Hepatic stellate cell (primary cell): ENCODE results near the gene LGR5.
A peak's percentile ranks its signal among the peaks of the same experiment; 100 is the strongest.

Experiments used
- DNase-seq: peaks from one replicate; pipeline ENCODE4 v3.0.0; 2011; ENCODE audit warnings: low spot score

The LGR5 gene

DNA sequence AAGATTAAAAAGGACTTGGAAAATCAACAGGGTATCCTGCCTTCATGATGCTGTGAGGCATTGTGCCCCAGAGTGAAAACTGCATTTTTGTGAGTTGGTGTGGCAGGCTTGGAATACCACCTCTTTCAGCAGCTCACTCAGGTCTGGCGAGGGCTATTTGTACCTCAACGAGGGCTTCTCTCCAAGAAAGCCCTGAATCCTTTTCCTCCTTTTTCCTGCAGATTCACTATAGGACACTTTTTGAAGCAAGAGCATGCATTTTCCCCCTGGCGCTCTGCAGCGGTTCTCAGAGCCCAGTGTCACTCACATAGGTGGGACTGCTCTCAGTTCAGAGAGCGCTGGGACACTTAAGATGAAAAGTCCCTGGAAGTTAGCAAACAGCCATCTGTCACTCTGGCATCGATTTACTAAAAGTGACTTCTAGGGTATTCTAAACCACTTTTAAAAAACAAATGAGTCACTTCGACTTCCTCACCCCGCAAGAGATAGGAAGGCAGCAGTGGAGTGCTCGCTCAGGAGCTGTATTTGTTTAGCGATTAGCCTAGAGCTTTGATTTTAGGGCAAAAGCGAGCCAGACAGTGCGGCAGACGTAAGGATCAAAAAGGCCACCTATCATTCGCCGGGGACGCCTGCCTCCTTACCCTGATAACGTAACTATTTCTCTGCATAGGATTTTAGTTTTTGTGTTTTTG lies 782 bp upstream of the LGR5 start:
- no peak for DNase-seq

DNA sequence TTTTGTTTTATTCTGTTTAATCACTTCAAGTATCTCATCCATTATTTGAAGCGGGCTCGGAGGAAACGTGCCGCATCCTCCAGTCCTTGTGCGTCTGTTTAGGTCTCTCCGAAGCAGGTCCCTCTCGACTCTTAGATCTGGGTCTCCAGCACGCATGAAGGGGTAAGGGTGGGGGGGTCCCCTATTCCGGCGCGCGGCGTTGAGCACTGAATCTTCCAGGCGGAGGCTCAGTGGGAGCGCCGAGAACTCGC lies 311 bp upstream of the LGR5 start:
- DNase-seq: no peak

DNA sequence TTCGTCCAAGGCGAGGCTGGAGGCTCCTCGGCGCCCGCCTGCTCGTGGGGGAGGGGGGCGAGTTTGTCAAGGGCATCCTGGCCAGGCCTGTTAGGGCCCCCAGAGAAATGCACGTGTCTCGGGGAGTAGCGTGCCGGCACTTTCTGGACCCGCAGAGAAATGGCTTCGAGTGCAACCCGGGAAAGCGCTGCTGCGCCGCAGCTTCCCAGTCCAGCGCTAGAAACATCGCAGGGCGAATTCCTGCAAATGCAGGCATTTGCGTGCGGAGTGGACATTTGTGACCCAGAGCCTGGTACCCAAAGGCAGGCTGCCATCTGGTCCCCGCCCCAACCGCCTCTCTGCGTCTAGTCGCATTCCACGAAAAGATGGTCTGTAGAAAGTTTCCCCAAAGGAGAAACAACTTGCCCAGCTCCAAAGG lies 756 bp downstream of the LGR5 start:
- peak; percentile 34 for DNase-seq

DNA sequence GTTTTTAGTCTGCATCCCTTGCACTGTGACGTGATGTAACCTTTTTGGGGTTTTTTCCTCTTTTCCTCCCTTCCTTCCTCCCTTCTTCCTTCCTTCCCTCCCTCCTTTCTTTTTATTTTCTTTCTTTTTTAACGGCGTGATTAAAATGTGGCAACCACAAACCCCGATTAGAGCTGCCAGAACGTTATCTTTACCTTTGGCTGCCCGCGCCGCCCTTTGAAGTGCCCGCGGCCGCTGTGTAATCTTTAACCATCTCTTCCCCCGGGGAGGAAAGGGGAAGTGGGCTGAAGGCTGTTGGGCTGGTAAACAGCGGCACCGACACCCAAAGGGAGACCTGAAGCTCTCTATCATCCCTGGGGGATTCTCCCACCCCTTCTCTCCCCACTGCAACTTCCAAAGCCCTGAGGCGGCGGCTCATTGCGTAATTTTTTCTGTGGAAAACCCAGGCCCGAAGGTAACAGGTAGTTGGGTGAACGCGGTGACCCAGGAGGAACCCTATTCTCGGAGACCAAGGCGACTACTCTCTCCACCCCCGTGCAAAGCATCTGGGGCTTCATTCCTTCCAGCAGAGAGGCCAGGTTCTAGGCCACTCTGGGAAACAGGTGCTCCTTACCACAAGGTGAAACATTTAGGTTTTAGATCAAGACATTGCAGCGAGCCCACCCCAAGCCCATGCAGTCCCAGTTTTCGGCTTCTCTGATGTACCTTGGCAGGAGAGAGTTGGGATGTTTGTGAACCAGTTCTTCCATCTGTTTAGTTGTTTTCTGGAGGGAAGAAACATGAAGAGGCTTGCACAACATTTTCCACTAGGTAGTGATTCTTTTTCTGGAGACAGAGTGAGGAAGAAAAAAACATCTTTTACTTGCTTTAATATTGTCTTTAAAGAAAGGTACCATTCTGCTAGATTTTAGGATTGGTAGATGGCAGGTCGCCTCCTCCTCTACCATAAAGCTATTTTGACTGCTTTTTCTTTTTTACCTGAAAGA lies 1.5 kb downstream of the LGR5 start:
- DNase-seq: no peak

DNA sequence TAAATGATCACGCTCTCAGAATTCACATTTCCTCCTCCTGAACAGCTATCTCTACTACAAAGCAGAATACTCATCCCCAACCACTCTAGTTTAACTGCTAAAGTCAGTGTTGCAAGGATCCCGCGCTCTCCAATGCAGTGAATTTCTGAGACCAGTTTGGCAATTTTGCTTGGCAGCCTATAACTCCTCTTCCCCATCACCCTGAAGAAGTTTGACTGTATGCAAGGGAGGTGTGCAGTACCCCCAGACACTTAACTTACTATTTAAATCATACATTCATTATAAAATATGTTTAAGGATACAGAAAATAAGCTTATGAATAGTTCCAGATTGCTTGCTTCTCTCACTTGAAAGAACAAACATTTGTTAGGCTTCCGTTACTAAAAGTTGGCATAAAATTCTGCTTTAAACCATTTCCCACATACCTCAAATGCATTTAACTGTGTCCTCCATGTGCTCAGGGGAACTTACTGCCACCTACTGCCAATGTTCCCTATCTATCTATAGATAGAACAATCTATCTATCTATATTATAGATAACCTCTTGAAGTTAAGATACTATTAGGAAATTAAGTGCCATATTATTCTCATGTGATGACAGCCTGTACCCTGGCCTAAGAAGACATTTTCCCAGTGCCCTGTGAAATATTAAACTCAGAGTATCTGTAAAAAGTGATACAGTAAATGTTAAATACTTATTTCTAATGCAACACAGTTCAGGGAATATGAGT lies 2.4 kb downstream of the LGR5 start:
- DNase-seq: no peak

DNA sequence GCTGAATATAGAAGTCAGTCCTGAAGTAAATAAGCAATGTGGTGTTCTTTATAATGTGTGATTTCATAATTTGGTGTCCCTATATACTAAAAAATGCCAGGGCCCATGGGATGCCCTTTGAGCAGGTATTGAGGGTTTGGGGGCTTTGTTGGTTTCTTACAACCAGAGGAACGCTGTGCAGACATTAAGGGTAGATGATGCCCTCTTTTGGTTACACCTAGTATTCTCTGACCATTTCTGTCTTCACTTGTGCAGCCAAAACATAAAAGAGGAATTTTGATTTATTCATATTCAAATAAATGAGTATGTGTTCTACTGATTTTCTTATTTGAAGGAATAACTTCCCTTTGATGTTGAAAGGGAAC lies 3.0 kb downstream of the LGR5 start:
- no peak for DNase-seq

DNA sequence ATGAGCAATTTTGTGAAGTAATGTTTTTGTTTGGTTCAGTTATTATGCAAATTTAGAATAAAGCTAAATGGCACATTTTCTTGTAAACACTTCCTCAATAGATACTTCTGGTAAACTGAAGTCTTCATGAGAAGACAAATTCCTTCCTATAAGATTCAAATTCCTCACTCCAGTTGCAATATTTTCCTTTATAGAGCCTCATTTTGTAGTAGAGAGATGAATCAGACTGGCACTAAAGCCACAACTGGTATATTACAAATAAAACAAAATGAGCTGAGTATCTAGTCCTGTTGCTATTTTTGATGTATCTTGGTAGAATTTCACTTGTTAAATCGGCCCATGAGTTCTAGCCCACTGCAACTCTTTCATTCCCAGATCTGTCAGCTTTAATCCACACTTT lies 5.5 kb downstream of the LGR5 start:
- no peak for DNase-seq

DNA sequence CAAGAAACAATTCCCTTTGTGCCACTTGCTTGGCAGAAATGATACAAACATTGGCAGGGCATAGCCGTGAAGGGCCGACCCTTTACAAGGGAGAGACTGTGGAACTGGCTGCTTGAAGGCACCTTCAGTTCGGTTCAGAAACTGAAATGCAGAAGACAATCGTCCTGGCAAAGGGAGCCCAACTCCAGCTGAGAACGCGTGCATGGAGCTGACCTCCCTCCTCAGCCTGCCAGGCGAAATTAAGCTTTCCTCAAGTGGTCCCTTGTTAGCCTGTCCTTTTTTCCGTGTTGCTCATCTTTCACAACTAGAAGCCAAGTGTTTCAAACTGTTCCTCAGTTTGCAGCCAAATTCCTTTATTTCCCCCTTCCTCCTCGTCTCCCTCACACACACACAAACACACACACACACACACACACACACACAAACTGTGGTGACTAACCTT lies 8.1 kb downstream of the LGR5 start:
- DNase-seq: no peak

DNA sequence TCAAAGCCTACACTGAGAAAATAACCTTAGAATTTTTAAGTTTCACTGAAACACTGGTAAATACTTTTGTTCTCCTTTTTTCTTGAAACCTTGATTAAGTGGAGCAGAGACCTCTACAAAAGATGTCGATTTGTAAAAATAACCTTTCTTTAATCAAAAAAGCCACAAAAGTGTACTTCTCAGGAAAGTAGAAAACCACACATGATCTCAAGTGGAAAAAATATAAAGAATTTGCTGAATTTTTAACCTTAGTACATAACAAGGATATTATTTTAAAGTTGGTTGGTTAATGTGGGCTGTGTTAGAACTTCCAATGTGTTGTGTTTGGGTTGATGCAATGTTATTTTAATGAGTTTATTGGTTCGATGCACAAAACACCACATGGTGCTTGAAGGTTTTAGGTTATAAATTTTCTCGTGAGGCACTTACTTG lies 8.6 kb downstream of the LGR5 start:
- DNase-seq: no peak

DNA sequence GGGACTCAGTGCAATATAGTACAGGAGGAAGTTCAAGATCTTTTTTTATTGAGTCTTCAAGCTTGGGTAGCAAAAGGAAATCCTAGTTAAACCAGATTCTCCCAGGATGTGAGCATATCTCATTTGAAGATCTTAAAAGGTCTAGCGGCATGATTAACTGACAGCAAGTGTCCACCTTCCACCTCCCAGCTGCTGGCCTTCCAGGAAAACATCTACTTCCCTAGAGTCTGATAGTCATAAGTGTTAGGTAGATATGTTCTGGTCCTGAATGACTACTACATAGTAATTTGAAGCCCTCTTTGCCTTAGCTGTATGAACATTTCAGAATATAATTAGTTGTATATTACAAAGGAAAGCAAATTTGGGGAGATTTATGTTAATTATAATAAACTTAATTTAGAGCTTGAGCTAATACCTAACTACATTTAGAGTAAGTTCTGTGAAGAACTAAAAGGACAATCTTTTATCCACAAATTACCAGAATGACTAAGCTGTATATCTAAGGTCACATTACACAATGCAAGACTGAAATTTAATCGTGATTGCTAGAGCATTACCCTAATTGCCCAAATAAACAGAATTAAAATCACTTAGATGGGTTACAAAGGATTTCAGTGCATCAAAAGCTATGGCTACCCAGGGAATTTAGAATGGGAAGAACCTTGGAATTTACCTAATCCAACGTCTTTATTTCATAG lies 9.9 kb downstream of the LGR5 start:
- DNase-seq: no peak

DNA sequence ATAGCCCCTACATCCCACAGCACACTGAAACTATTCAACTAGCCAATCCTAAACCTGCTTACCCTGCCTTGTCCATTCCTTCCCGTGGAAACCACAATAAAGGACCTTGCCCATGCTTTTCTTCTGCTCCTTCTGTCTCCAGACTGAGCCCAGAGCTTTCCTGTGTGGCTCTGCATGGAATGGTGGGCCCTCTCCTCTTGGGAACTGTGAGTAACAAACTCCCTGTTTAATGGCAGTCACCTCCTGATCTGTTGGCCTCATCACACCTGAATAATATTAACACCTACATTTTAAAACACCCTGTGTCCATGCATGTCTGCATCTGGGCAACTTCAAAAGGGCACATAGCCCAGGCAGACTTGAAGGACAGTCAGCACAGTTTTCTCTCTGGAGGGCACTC lies 12.4 kb downstream of the LGR5 start:
- no peak for DNase-seq

DNA sequence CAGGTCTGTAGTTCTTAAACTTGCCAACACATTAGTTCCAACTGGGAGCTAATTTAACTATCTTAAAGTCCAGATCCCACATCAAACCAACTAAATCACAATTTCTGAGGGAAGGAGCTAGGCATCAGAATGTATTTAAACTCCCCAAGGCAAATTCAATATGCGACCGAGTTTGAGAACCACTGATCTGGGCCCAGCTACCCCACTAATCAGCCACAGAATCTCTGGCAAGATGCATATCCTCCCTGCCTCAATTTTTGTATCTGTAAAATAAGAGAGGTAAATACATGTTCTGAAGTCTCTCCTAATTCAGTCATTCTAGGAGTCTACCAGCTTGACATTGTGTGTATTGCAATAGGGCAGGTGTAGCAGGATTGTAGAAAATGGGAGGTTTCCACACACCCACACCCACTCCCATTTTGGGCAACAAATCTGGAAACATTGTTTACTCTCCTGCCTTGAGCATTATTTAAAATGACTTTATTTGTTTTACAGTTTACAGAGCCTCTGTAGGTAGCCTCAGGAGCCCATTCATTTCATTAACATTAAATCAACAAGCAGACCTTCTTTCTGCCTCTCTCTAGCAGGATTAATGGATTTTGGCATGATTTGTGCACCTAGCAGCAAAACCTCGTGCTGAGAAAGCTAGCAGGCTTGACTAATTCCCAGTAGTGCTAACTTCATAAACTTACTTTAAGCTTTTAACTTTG lies 15.6 kb downstream of the LGR5 start:
- DNase-seq: no peak

DNA sequence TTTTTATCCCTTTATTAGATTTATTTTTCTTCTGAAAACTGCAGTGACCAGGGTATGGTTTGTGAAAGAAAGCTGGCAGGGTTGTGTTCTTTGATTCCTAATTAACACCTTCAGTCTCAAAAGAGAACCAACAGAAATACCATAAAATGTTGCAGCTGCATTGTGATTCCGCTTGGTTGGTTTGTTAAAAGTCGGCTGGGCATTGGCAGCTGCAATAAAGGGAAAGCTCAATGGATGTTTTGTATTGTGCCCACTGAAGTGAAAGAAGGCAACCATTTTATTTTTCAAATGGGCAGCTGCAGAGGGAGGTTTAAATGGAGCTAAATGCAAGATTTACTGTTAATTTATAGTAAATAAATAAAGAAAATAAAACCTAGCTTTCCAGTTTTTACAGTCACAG lies 16.7 kb downstream of the LGR5 start:
- no peak for DNase-seq

DNA sequence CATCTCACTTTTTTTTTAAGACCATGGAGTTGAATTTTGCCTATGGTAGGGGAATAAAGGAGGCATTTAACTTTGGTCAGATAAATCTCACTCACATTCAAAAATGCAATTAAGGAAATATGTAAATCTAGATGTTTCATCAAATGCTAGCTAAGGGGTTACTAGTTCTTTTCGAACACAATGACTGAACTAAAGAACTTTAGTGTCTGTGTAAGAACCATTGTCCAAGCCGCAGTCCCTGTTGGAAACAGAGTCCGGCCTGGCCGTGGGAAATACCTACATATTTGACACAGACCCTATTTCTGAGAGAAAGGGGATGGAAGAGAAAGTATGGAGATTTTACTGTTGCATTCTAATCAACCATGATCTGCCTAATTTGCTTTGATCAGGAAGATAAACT lies 17.4 kb downstream of the LGR5 start:
- no peak for DNase-seq

DNA sequence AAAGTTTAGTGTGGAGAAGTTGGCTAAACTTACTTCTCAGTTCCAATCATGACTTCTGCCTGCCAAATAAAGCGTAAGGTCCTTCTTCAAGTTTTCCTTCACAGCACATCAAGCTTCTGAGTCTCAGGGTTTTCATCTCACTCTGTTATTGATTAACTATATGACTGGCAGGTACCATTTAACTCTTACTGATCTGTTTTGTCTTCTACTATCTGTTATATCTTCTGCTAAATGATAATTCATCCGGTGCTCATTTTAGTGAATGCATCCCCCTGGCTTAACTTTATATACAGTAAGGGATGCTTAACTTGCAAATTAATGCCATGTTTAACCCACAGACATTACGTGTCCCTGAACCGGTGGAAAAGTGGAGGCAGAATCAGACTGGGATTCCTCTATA lies 20.7 kb downstream of the LGR5 start:
- DNase-seq: no peak

DNA sequence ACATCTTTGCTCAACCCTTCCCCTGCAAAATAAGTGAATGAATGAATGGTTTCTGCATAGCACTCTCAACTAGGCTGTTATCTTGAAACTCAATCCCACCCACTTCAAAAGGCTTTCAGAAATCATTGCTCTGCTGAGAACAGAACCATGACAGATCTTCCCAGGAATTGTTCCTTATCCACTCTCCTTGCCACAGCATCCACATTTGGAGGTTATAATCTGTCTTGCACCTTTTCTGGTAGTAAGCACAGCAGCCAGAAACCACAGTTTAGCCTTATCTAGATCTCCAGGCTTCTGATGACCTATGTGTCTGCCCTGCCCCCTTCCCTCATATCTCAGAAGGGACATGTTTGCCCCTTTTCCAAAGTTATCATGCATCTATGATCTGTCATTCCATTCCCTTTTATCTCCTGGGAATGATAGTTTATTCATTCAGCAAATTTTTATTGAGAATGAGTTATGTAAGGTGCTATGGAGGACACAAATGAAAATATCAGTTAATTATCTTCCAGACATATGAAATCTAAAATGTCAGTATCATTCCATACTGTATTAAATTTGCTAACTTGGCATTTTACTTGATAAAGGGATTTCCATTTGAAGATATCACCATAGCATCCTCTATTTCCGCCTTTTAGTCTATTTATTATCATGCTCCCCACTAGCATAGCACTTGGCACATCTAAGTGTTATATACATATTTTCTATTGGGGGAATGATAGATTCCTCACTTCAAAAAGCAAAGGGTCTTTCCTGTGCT lies 21.4 kb downstream of the LGR5 start:
- no peak for DNase-seq

DNA sequence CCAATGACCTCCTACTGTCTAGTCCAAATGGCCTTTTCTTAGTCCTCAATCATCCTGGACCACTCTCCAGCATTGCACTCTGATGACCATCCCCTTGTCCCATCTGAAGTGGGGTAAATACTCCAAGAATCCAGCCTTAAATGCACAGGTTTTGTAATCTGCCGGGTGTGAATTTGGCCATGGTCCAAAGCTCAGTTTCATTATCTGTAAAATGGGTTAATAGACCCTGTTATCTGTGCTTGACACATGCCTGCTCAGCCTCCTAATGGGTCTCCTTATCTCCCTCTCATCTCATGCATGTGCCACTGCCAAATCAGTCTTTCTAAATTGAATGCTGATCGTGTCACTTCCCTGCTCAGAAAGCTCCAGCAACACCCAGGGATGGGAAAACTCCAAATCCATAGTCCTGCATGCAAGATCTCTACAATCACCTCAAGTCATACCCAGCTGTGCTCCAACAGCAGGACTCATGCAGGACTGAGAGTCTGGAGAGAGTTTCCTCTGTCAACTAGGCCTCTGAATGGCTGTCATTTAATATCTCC lies 22.3 kb downstream of the LGR5 start:
- no peak for DNase-seq

DNA sequence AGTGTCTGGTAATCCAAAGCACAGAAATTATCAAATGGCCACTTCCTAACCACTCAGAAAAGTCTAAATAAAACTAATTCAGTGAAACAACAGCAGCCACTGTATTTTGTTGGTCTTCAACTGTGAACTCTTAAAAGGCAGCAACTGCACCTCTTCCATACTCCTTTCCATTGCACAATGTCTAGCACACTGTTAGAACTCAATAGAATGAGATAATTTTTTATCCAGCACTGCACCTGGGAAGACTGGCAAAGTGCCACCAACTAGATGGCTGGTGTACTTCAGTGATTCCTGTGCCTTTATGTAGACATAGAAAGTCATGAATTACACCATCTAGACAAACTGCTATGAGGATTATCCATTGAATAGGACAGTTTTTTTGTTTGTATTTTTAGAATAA lies 26.2 kb downstream of the LGR5 start:
- DNase-seq: no peak

DNA sequence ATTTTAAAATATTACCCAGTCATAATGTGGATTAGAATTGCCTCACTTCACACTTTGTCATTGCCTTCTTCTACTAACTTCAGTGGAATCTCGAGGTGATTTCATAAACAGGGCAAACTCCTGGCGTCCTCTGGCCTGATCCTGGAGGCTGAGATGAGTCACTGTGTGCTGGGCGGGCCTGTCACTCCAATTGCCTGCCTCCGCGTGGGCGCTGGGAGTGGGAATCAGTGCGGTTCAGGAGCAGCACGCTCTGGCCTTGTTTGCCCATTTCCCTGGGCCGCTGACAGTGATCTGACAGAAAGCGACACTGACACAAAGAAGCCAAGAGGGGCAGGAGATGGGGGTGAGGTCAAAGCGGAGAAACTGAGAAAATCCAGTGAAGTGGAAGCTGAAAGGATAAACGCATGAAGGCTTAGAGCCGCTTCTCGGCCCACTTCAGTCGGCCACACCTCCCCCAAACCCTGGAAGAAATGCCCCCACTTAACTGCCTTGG lies 29.7 kb downstream of the LGR5 start:
- peak; percentile 27 for DNase-seq

DNA sequence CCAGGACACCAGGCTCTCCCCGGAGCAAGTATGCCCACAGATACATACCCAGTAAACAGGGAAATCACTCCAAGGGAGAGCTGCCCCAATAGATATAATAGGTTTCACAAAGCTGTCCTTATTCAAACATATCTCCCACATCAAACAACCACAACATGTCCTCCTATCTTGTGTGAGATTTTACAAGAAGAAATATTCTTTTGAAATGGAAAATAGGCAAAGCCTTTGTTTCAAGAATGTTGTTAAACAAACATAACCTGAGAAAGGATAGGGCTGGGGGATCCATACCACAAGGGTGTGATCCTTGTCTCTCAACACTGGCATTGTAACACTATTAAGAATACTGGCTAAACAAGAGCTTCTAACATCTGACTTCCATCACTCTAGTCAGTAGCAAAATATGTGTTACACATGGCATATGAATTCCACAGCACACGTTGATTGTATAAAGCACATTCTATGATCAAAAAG lies 32.9 kb downstream of the LGR5 start:
- DNase-seq: no peak
